Fibroblast of peridontal ligament (primary cell): ENCODE measurements around the gene INSYN2B.
"Not testable (repeated sequence)": the region's sequence is repeated elsewhere in the genome, so short reads cannot be mapped to it uniquely, and the experiment has no call there.

Experiments
- DNase-seq: peaks from one replicate; pipeline ENCODE4 v3.0.0-alpha.2; 2010; ENCODE audit errors: extremely low read depth

The INSYN2B gene

DNA sequence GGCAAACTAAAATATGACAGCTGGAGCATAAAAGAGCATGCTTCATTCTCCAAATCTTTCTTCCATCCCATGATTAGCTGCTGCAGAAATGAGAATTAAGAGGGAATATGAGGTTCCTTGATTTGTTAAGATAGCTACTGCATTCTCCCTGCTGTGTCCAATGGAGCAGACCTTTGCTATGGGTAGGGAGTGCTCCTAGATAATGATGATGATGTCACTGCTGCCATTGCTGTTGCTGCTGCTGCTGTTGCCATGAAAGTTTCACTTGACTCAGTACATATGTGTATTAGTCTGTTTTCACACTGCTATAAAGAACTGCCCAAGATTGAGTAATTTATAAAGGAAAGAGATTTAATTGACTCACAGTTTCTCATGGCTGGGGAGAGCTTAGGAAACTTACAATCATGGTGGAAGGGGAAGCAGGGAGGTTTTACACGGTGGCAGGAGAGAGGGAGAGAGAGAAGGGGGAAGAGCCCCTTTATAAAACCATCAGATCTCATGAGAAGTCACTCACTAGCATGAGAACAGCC, 128.9 kb downstream of the INSYN2B start:
- DNase-seq: no peak

DNA sequence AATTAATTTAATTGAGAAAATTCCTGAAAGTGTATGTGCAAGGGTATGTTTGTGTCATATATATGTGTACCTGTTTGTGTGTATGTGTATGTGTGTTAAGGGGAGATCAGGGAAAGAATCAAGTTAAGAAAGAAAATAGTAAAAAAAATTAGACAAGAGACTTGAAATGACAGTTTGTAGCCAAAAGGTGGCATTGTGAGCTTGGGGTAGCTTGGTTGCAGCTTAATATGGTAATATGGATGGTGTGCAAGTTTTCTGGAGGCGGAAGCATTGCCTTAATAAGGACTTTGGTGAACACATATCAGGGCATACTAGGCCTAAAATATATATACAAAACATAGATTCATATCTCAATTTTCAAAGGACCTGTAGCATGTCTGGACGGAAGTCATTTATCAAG, 129.9 kb downstream of the INSYN2B start:
- no peak for DNase-seq

DNA sequence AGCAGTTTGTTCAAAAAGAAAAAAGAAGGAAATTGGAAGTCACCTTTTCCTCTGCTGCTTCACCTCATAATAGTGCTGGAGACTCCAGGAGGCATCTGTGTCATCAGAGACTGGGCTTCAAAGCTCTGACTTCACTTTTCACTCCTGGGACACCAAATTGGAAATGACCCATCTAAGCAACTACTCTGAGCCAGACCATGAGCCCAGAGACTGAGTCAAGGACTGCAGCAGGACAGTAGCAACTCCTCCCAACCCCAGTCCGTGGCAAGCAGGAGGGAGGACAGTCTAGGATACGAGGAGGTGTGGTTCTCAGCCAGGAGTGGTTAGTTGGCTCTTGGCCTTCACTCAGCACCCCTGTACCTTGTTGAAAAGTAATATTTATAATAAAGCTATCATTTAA, 131.5 kb downstream of the INSYN2B start:
- no peak for DNase-seq

DNA sequence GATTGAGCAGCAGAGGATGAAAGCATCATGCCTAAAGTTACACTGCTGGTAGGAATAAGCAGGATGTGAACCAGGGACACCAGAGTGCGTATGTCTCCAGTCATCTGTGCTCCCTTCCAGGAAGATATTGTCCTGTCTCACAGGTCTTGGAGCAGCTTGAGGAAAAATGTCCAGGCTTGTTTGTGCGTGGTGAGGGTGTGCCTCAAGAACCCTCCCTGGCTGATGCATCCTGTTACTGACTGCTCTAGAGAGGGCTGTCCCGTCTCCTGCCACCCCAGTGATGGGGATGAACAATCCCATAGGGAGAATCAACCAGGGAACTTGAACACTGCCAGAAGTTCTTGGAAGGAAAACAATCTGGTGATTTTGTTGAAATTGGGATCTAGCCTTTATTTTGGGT, 132.0 kb downstream of the INSYN2B start:
- DNase-seq: no peak

DNA sequence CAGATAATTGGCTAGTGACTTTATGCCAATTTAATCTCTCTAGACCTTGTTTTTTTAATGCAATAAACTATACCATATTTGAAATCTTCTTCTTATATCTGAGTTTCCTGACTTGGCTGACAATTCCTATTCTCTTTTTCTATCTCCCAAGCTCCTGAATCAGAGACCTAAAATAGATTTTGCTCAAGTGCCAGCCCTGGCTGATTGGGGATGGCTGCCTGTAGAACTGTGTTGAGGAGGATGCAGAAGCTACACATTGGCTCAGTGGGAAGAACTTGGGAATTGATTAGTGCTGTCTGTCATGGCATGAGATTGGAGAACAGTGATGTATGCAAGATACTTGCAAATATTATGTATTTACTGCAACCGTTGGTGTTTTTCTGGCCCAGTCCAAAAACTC, 132.8 kb downstream of the INSYN2B start:
- DNase-seq: no peak

DNA sequence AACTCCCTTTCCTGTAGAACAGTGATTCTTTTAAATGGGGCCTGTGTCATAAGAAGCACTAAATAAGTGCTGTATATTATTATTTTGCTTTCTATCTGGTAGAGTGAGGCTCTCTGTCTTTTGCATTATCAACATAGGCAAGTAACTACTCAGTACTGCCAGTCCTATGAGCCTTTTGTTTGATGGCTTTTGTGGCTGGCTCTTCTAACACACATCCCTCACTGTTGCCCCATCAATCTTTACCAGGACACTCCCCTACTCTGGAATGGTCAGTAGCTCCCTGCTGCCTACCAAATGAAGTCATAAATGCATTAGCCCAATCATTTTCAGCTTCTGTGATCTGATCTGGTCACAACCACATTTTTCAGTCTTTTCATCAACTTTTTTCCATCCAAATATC, 137.6 kb downstream of the INSYN2B start:
- no peak for DNase-seq

DNA sequence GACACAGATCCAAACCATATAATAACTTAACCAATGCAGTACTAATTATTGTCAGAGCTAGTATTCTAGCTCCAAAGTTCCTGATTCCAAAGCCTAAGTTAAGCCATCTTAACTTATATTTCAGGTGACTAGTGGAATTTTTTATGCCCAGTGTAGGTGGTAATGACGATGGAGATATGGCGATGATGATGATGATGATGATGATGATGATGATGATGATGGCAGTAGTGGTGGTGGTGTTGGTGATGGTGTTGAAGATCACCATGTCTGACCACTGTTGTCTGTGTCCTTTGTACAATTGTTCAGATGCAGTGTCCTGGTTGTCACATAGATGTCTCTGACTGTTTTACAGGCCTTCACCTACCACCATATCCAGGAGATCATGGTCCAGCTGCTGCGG, 139.9 kb downstream of the INSYN2B start:
- DNase-seq: no peak

DNA sequence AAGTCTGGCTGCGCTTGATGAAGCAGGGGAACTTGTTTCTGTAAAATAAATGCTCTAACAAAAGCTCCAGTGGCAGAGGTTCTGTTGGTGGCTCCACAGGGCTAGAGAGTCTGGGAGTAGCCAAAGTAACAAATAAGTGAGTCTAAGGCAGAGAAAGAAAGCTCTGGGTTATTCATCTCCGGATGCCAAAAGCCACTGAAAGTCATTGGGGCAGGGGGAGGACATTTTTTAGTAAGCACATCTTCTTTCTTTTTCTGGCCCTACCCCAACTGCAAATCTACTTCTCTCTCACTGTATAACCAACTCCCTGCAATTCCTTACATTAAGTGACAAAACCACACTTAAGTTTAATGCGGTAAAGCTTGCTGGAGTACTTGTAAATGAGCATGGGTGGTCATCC, 141.6 kb downstream of the INSYN2B start:
- no peak for DNase-seq

DNA sequence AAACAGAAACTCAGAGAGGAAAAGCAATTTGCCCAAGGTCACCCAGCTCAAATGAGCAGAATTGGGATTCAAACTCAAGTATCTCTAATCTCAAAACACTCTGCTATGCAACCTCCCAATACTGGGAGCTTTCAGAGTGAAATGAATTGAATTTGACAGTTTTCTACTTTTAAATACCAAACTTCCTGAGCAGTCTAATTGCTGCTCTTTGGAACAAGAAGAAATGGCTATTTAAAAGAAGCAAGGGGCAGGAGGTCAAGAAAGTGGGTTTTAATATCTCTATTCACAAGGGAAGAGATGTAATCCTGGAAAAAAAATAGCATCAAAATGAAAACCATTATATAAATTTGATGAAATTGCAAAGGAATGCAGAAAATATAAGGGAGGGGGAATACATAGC, 142.6 kb downstream of the INSYN2B start:
- peak; percentile 72 for DNase-seq

DNA sequence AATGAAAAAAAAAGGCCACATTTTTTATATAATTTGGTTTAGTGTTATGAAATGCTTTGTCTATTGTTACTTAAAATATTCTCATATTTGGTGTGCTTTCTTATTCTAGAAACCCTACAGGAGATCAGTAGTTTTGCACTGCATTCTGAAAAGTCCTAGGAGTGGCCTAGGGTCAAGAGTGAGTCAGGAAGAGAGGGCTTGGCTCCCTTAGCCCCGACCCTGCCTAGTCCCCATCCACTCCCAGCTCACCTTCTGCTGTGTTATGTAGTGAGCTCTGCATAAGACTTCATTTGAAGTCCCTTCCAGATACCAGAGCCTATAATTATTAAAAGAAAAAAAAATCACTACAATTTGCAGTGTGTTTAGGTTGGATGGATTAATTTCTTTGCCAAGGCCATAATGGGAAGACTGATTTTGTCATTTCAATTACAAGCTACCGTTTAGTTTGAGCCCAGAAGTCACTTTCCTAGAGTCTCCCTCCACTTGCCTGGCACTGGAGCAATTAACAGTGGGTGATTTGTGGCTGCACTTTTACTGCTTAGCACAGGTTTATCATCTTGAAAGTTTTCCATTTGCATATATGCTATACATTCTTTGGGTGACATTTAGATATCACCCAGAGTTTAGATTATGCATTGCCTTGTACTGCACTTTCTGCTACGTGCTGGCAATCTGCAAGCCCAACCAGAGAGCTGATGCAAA, 143.3 kb downstream of the INSYN2B start:
- DNase-seq: no peak

DNA sequence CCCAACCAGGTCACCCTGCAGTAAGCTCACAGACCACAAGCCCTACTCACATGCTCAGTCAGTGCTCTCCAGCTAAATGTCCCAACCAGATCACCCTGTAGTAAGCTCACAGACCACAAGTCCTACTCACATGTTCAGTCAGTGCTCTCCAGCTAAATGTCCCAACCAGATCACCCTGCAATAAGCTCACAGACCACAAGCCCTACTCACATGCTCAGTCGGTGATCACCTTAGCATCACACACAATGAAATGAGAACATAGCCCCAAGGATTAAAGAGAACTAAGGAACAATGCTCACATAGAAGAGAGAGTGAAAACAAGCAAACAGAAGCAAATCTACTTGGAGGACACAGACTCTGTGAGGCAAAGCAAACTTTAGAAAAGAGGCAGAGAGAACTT, 145.8 kb downstream of the INSYN2B start:
- DNase-seq: not testable (repeated sequence)

DNA sequence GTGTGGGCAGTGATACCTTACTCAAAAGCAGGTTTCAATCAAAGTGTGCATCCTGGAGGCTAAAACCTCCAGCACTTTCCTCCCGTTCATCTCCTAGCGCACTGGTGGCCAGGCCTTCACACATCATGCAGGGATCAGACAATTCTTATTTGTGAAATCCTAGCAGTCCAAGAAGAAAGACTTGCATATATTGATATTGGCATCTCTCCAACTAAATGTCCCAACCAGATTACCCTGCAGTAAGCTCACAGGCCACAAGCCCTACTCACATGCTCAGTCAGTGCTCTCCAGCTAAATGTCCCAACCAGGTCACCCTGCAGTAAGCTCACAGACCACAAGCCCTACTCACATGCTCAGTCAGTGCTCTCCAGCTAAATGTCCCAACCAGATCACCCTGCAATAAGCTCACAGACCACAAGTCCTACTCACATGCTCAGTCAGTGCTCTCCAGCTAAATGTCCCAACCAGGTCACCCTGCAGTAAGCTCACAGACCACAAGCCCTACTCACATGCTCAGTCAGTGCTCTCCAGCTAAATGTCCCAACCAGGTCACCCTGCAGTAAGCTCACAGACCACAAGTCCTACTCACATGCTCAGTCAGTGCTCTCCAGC, 146.5 kb downstream of the INSYN2B start:
- DNase-seq: peak; percentile 68

DNA sequence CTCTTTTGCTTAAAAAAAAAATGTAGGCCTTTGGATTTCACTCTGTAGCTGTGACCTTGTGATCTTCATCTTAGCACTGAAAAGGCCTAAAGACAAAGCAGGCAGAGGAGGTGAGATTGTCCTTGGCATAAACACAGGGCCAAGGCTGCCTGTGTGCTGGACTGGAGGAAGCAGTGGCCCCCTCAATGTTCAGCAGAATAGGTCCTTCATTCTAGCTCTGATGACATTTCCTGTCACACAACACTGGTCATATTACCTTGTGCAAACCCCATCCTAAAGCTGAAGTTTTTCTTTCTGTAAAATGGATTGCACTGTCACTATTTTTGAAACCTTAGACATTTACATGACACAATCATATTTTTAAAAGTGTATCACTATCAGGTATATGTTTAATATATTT, 147.4 kb downstream of the INSYN2B start:
- DNase-seq: no peak

DNA sequence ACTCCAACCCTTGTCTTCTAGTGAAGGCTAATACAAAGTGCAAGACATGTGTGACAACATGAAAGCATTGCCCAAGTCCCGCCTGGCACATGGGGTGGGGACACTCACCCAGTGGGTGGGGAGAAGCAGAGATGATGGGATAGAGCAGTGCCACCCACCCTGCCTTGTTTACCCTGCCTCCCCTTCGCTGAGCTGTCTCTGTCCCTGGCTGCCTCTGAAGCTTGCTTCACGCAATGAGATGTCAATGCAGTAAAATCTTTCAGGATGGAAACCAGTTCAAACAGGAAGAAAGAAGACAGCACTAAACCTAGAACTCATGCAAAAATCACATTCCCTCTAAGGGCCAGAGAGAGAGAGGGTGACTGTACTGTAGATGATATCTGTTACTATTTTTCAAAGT, 148.0 kb downstream of the INSYN2B start:
- no peak for DNase-seq

DNA sequence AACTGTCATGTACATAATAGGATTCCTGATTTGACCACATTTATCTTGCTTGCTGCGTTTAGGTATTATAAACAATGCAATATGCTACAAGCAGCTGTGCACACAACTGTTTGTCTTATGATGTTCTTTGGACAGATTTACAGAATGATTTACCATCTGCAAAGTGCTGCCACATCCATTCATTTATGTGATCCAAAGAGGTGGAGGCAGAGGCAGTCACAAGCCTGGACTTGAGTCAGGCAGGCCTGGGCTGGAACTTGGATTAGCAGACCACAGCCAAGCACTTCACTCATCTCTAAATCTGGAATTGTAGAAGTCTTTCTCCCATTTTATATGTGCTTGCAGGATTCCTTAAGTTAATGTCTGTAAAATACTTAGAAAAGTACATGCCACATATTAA, 149.0 kb downstream of the INSYN2B start:
- no peak for DNase-seq

DNA sequence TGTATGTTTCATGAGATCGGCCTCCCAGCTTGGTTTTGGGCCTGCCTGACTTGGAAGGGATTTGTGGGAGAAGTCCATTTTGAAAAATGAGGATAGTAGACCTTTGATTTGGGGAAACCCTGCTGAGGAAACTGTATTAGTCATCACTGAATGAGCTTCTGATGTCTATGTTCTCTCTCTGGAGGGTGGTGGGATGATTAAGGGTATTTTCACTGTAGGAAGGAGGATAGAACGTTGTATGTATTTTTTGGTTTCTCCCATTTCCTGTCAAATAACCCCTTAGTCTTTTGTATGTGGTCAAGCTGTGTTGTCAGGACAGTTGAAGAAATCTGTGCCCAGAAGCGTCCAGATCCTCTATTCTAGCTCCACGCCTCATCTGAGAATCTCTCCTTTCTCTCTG, 151.9 kb downstream of the INSYN2B start:
- DNase-seq: no peak

DNA sequence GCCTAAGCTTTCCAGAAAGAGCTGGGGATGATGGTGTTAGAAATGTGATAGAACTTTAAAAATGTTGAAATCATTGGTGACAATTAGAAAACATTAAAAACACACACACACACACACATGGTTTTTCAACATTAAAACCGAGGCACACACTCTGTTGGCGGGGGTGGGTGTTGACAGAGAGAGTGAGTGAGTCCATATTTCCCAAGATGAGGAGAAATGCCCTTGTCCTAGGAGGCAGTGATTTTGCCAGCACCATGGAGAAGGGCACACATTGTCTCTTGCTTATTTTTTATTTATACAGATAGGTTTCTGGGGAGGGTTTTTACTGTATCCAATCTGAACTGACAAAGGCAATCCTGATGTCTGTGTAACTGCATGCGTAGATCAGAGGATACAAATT, 152.5 kb downstream of the INSYN2B start:
- DNase-seq: no peak

DNA sequence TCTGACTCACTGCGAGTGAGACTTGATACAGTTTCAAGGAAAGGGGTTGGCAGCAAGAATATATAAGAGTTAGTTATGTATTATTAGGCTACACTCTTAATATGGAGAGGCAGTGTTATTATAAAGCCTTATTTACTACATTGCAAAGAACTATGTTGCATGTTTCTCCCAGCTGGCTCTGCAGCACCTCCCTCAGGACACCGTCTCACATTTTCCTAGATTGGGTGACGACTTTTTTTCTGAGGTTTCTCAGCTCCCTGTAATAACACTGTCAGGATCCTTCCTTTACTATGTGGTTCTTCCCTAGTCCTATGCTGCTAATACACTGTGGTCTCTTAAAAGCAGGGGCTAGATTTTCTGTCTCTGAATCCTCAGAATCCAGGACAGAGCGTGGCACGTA, 153.7 kb downstream of the INSYN2B start:
- peak; percentile 14 for DNase-seq

DNA sequence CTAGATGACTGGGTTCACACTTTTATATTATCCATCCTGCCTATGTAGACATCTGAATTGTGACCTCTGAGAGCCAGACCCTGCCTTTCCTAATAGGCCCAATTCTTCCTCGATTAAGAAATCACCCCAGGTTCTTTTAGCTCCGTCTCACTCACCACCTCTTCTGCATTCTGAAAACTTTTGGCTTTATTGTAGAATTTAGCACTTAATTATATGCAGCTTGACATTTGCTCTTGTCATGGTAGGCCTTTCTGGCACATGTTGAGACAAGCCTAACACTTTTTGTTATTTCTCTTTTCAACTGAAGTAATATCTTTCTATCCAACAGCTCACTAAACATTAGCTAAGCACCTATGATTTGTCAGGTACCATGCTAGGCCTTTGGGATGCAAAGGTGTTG, 163.3 kb downstream of the INSYN2B start:
- no peak for DNase-seq

DNA sequence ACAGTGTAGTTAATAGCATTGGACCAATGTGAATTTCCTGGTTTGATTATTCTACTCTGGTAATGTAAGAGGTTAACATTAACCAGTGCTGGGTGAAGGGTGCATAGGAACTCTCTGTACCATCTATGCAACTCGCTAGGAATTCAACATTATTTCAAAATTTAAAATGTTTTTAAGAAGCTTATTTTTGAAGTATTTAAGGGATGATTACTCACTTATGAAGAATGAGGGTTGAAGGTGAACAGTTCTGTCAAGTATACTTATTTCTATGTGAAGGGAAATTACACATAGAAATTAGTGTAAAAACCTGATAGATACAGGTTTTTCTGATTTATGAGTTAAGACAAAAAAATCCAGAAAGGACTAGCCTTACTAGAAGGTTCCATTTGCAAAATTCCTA, 165.8 kb downstream of the INSYN2B start:
- no peak for DNase-seq
